HepG2 (cell line): Measurements from ENCODE around the gene ZNF274. TPM values are rescaled to one million over a fixed set of nuclear protein-coding genes. Genes with fewer than 3 reads are reported as not detected.

Experiments used
- AKAP8 ChIP-seq: sonication (generic); formaldehyde crosslinking; IDR thresholded peaks from 2 replicates; pipeline ENCODE4 v1.5.1; 2020; ENCODE audit warnings: mild to moderate bottlenecking, missing genetic modification reagents
- CBX5 ChIP-seq: sonication (generic); formaldehyde crosslinking; IDR thresholded peaks from 2 replicates; pipeline ENCODE4 v1.4.0; 2020; ENCODE audit warnings: missing genetic modification reagents, borderline replicate concordance
- GATA4 ChIP-seq: sonication (generic); IDR thresholded peaks from 2 replicates; pipeline ENCODE4 v1.6.1; 2016; ENCODE audit warnings: antibody characterized with exemption, low read depth, borderline replicate concordance
- IRF2 ChIP-seq: IDR thresholded peaks from 2 replicates; pipeline ENCODE4 v1.6.1; 2018; ENCODE audit warnings: missing genetic modification reagents, missing compliant biosample characterization
- JUND ChIP-seq: sonication (generic); formaldehyde crosslinking; IDR thresholded peaks from 2 replicates; pipeline ENCODE4 v1.8.0; 2022; ENCODE audit warnings: mild to moderate bottlenecking, missing genetic modification reagents
- NFYC ChIP-seq: IDR thresholded peaks from 2 replicates; pipeline ENCODE4 v1.6.1; 2016; ENCODE audit warnings: missing genetic modification reagents, missing compliant biosample characterization
- PPARG ChIP-seq: conservative IDR thresholded peaks from 2 replicates; pipeline ENCODE4 v1.6.1; 2016; ENCODE audit warnings: missing biosample characterization, missing genetic modification reagents
- SIX4 ChIP-seq: sonication (generic); formaldehyde crosslinking; IDR thresholded peaks from 2 replicates; pipeline ENCODE4 v1.4.0; 2020; ENCODE audit warnings: missing genetic modification reagents
- ZC3H13 ChIP-seq: sonication (generic); formaldehyde crosslinking; IDR thresholded peaks from 2 replicates; pipeline ENCODE4 v1.8.1; 2023; ENCODE audit warnings: mild to moderate bottlenecking, missing genetic modification reagents, moderate library complexity
- ZEB1 ChIP-seq: IDR thresholded peaks from 2 replicates; pipeline ENCODE4 v1.6.1; 2012; ENCODE audit warnings: mild to moderate bottlenecking, low read depth, inconsistent platforms; ENCODE audit not compliant: insufficient replicate concordance
- ZFP36L2 ChIP-seq: sonication (generic); formaldehyde crosslinking; IDR thresholded peaks from 2 replicates; pipeline ENCODE4 v1.4.0; 2020; ENCODE audit warnings: missing genetic modification reagents
- ZMYM4 ChIP-seq: sonication (generic); formaldehyde crosslinking; IDR thresholded peaks from 2 replicates; pipeline ENCODE4 v1.8.1; 2023; ENCODE audit warnings: mild to moderate bottlenecking, missing genetic modification reagents
- ZNF224 ChIP-seq: sonication (generic); formaldehyde crosslinking; IDR thresholded peaks from 2 replicates; pipeline ENCODE4 v1.5.0; 2020; ENCODE audit warnings: mild to moderate bottlenecking, missing genetic modification reagents
- ZNF225 ChIP-seq: sonication (generic); formaldehyde crosslinking; IDR thresholded peaks from 2 replicates; pipeline ENCODE4 v1.4.0; 2020; ENCODE audit warnings: mild to moderate bottlenecking, missing genetic modification reagents
- ZNF569 ChIP-seq: sonication (generic); formaldehyde crosslinking; IDR thresholded peaks from 2 replicates; pipeline ENCODE4 v1.5.0; 2020; ENCODE audit warnings: mild to moderate bottlenecking, missing genetic modification reagents, moderate library complexity, borderline replicate concordance
- ZNF615 ChIP-seq: sonication (generic); formaldehyde crosslinking; IDR thresholded peaks from 2 replicates; pipeline ENCODE4 v1.5.0; 2020; ENCODE audit warnings: mild to moderate bottlenecking, missing genetic modification reagents, borderline replicate concordance
- polyA plus RNA-seq, 8 experiments: library from polyadenylated mRNA; depleted of rRNA in 3 of 8; stranded (reverse) in 7 of 8; unstranded in 1 of 8; fragments of >200 nt; fragmentation: Illumina TruSeq in 4 of 8; extraction: Trizol in 4 of 8; gene quantifications; 2 replicates each; pipeline versions ENCODE4 v1.2.1 to v1.2.3, GENCODE V29; 2011 to 2016; ENCODE audit warnings: low read depth in 4 of 8, missing spikeins in 1 of 8, mixed read lengths in 1 of 8; ENCODE audit not compliant: insufficient read depth in 1 of 8
- total RNA-seq, 5 experiments: library from RNA; depleted of rRNA; stranded (reverse); fragments of >200 nt; fragmentation: Illumina TruSeq; extraction: Trizol; gene quantifications; 2 replicates each; pipeline ENCODE4 v1.2.3, GENCODE V29; 2016; ENCODE audit warnings: low read depth in 1 of 5
- TF ChIP-seq, protein P1 (sequence below): sonication (generic); formaldehyde crosslinking; conservative IDR thresholded peaks from 2 replicates; pipeline ENCODE4 v1.5.0; 2020; ENCODE audit warnings: missing genetic modification reagents
- TF ChIP-seq, protein P2 (sequence below): sonication (generic); formaldehyde crosslinking; IDR thresholded peaks from 2 replicates; pipeline ENCODE4 v1.5.0; 2020; ENCODE audit warnings: missing genetic modification reagents, mild to moderate bottlenecking, borderline replicate concordance
- TF ChIP-seq, protein P3 (sequence below): sonication (generic); formaldehyde crosslinking; IDR thresholded peaks from 2 replicates; pipeline ENCODE4 v1.5.0; 2020; ENCODE audit warnings: mild to moderate bottlenecking, missing genetic modification reagents, borderline replicate concordance
- TF ChIP-seq, protein P4 (sequence below): IDR thresholded peaks from 2 replicates; pipeline ENCODE4 v1.6.1; 2016; ENCODE audit warnings: control low read depth
- TF ChIP-seq, protein P5 (sequence below): sonication (generic); formaldehyde crosslinking; IDR thresholded peaks from 2 replicates; pipeline ENCODE4 v1.4.0; 2020; ENCODE audit warnings: missing genetic modification reagents

Gene ZNF274
- total and polyA plus RNA-seq, 2 of the 13 experiments (the other 11 are each of a cell fraction or from before 2014, with no cell fraction given): 16.1 to 23.0 TPM

DNA sequence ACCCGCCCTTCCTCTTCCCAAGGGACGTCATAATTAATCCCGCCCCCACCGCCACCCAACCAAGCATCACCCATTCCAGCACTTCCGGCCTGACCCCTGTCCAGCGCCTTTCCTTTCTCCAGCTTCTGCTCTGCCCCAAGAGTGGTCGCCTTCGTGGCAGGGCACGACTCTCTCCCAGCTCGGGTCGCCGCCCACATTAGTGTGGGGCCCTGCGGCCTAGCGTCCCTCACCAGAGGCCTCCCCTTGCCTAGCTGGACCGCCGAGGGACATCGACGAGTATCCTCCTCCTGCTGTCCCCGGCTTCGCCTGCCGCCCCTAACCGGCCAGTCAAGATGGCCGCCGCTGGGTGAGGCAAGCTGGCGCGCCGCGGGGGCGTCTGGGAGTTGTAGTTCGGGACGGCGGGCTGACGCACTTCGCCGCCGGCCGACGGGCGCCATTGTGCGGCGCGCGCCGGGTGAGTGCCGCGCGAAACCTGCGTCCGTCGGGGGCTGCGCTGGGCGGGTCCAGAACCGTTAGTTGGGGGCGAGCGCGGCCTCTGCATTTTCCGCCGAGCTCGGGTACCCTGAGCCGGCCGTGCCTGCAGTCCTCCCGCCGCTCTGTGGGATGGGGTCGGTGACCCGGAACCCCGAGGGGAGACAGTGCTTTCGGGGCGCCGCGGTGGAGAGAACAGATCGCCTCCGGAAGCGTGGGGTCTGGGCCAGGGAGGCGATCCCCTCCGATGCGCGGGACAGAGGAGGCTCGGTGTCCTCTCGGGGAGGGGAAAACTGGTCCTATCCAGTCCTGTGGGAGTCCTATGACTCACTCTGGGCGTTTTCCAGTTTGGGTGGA, at the start of gene ZNF274 (continued):
- no peak for TF ChIP-seq ZNF569 (CRISPR knock-in tag)
- TF ChIP-seq AKAP8: peak; percentile 61; the same call in 1 of the 2 replicates
- TF ChIP-seq, protein P1, sequence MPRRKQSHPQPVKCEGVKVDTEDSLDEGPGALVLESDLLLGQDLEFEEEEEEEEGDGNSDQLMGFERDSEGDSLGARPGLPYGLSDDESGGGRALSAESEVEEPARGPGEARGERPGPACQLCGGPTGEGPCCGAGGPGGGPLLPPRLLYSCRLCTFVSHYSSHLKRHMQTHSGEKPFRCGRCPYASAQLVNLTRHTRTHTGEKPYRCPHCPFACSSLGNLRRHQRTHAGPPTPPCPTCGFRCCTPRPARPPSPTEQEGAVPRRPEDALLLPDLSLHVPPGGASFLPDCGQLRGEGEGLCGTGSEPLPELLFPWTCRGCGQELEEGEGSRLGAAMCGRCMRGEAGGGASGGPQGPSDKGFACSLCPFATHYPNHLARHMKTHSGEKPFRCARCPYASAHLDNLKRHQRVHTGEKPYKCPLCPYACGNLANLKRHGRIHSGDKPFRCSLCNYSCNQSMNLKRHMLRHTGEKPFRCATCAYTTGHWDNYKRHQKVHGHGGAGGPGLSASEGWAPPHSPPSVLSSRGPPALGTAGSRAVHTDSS (CRISPR knock-in tag): no peak
- TF ChIP-seq, protein P2, sequence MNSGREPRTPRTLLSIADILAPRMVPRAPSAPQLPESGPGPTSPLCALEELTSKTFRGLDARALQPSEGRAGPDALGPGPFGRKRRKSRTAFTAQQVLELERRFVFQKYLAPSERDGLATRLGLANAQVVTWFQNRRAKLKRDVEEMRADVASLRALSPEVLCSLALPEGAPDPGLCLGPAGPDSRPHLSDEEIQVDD (CRISPR knock-in tag): 0 out of 2 replicates have a peak, but pooled peaks have one; percentile 18
- TF ChIP-seq ZMYM4: no peak; the same call in 1 of the 2 replicates
- TF ChIP-seq, protein P3, sequence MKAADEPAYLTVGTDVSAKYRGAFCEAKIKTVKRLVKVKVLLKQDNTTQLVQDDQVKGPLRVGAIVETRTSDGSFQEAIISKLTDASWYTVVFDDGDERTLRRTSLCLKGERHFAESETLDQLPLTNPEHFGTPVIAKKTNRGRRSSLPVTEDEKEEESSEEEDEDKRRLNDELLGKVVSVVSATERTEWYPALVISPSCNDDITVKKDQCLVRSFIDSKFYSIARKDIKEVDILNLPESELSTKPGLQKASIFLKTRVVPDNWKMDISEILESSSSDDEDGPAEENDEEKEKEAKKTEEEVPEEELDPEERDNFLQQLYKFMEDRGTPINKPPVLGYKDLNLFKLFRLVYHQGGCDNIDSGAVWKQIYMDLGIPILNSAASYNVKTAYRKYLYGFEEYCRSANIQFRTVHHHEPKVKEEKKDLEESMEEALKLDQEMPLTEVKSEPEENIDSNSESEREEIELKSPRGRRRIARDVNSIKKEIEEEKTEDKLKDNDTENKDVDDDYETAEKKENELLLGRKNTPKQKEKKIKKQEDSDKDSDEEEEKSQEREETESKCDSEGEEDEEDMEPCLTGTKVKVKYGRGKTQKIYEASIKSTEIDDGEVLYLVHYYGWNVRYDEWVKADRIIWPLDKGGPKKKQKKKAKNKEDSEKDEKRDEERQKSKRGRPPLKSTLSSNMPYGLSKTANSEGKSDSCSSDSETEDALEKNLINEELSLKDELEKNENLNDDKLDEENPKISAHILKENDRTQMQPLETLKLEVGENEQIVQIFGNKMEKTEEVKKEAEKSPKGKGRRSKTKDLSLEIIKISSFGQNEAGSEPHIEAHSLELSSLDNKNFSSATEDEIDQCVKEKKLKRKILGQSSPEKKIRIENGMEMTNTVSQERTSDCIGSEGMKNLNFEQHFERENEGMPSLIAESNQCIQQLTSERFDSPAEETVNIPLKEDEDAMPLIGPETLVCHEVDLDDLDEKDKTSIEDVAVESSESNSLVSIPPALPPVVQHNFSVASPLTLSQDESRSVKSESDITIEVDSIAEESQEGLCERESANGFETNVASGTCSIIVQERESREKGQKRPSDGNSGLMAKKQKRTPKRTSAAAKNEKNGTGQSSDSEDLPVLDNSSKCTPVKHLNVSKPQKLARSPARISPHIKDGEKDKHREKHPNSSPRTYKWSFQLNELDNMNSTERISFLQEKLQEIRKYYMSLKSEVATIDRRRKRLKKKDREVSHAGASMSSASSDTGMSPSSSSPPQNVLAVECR (CRISPR knock-in tag): peak; percentile 94
- TF ChIP-seq IRF2 (CRISPR knock-in tag): peak; percentile 88
- TF ChIP-seq GATA4: peak; percentile 54; the same call in 1 of the 2 replicates
- TF ChIP-seq JUND (CRISPR knock-in tag): 0 out of 2 replicates have a peak, but pooled peaks have one; percentile 33
- no peak for TF ChIP-seq ZNF224
- TF ChIP-seq ZFP36L2 (CRISPR knock-in tag): no peak
- TF ChIP-seq, protein P4, sequence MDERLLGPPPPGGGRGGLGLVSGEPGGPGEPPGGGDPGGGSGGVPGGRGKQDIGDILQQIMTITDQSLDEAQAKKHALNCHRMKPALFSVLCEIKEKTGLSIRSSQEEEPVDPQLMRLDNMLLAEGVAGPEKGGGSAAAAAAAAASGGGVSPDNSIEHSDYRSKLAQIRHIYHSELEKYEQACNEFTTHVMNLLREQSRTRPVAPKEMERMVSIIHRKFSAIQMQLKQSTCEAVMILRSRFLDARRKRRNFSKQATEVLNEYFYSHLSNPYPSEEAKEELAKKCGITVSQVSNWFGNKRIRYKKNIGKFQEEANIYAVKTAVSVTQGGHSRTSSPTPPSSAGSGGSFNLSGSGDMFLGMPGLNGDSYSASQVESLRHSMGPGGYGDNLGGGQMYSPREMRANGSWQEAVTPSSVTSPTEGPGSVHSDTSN: no peak
- TF ChIP-seq PPARG (CRISPR knock-in tag): peak; percentile 30; the same call in 1 of the 2 replicates
- TF ChIP-seq, protein P5, sequence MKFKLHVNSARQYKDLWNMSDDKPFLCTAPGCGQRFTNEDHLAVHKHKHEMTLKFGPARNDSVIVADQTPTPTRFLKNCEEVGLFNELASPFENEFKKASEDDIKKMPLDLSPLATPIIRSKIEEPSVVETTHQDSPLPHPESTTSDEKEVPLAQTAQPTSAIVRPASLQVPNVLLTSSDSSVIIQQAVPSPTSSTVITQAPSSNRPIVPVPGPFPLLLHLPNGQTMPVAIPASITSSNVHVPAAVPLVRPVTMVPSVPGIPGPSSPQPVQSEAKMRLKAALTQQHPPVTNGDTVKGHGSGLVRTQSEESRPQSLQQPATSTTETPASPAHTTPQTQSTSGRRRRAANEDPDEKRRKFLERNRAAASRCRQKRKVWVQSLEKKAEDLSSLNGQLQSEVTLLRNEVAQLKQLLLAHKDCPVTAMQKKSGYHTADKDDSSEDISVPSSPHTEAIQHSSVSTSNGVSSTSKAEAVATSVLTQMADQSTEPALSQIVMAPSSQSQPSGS (CRISPR knock-in tag): peak; percentile 81
- no peak for TF ChIP-seq ZNF615 (CRISPR knock-in tag)
- TF ChIP-seq ZC3H13 (CRISPR knock-in tag): peak; percentile 92
- no peak for TF ChIP-seq SIX4 (CRISPR knock-in tag)
- peak; percentile 47 for TF ChIP-seq ZEB1
- TF ChIP-seq CBX5: peak; percentile 64; the same call in 1 of the 2 replicates
- TF ChIP-seq NFYC: no peak; the same call in 1 of the 2 replicates
- TF ChIP-seq ZNF225 (CRISPR knock-in tag): no peak
